ENCODE measurements around the gene MYH11. TPM values are rescaled to one million over a fixed set of nuclear protein-coding genes. Genes with fewer than 3 reads are reported as not detected.

The MYH11 gene
- polyA plus RNA-seq, 1 donor from 2014 or later = not detected

DNA sequence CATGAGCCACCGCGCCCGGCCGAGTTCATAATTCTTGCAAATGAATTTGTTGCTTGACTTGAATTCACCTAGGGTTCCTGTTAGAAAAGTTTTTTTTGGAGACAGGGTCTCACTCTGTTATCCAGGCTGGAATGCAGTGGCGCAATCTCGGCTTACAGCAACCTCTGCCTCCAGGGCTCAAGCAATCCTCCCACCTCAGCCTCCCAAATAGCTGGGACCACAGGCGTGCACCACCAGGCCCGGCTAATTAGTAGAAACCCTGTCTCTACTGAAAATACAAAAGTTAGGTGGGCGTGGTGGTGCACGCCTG, 99.8 kb downstream of the MYH11 start:
- Histone ChIP-seq H4K20me1 (ENCODE audit: insufficient read depth) (no peaks in the 10 kb centered on the region), H3K27ac (ENCODE audit: low read length) (no peak overlapping the region), H3K9me2 (ENCODE audit: insufficient read depth, low read length) (no peaks in the 10 kb centered on the region), H3K36me3 (ENCODE audit: insufficient read depth, low read length) (no peaks in the 10 kb centered on the region), H3K4me3 (ENCODE audit: low read length) (no peak overlapping the region), H2AFZ (ENCODE audit: low read depth, low read length) (no peak overlapping the region), H3K9me3 (ENCODE audit: low read length) (no peaks in the 10 kb centered on the region), H3K9ac (ENCODE audit: low read length) (no peak overlapping the region), H3F3A (ENCODE audit: insufficient read depth, low read length, poor library complexity, severe bottlenecking) (no peaks in the 10 kb centered on the region), H3K4me2 (ENCODE audit: low read length) (no peak overlapping the region), H3K27me3 (ENCODE audit: insufficient read depth, low read depth, low read length) (no peaks in the 10 kb centered on the region), H3K79me2 (replicated peaks; ENCODE audit: insufficient read depth, low read length) (no peaks in the 10 kb centered on the region)
- TF ChIP-seq MXI1 (conservative IDR thresholded peaks at IDR 0.05; ENCODE audit: poor library complexity, severe bottlenecking) (no peak), EP300 (conservative IDR thresholded peaks at IDR 0.05; ENCODE audit: poor library complexity, severe bottlenecking) (no peak), SMC3 (conservative IDR thresholded peaks at IDR 0.05; ENCODE audit: poor library complexity) (no peak), POLR2AphosphoS5 (IDR thresholded peaks at IDR 0.05) (no peak), TAF1 (IDR thresholded peaks at IDR 0.05; ENCODE audit: low read depth) (no peak), EZH2 (IDR thresholded peaks at IDR 0.05; ENCODE audit: borderline replicate concordance, insufficient read depth, low read length, poor library complexity, severe bottlenecking) (no peak), RAD21 (conservative IDR thresholded peaks at IDR 0.05) (no peak)
- TF ChIP-seq, protein P1, sequence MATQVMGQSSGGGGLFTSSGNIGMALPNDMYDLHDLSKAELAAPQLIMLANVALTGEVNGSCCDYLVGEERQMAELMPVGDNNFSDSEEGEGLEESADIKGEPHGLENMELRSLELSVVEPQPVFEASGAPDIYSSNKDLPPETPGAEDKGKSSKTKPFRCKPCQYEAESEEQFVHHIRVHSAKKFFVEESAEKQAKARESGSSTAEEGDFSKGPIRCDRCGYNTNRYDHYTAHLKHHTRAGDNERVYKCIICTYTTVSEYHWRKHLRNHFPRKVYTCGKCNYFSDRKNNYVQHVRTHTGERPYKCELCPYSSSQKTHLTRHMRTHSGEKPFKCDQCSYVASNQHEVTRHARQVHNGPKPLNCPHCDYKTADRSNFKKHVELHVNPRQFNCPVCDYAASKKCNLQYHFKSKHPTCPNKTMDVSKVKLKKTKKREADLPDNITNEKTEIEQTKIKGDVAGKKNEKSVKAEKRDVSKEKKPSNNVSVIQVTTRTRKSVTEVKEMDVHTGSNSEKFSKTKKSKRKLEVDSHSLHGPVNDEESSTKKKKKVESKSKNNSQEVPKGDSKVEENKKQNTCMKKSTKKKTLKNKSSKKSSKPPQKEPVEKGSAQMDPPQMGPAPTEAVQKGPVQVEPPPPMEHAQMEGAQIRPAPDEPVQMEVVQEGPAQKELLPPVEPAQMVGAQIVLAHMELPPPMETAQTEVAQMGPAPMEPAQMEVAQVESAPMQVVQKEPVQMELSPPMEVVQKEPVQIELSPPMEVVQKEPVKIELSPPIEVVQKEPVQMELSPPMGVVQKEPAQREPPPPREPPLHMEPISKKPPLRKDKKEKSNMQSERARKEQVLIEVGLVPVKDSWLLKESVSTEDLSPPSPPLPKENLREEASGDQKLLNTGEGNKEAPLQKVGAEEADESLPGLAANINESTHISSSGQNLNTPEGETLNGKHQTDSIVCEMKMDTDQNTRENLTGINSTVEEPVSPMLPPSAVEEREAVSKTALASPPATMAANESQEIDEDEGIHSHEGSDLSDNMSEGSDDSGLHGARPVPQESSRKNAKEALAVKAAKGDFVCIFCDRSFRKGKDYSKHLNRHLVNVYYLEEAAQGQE (IDR thresholded peaks at IDR 0.05; ENCODE audit: borderline replicate concordance) = no peak
- TF ChIP-seq, protein P2, sequence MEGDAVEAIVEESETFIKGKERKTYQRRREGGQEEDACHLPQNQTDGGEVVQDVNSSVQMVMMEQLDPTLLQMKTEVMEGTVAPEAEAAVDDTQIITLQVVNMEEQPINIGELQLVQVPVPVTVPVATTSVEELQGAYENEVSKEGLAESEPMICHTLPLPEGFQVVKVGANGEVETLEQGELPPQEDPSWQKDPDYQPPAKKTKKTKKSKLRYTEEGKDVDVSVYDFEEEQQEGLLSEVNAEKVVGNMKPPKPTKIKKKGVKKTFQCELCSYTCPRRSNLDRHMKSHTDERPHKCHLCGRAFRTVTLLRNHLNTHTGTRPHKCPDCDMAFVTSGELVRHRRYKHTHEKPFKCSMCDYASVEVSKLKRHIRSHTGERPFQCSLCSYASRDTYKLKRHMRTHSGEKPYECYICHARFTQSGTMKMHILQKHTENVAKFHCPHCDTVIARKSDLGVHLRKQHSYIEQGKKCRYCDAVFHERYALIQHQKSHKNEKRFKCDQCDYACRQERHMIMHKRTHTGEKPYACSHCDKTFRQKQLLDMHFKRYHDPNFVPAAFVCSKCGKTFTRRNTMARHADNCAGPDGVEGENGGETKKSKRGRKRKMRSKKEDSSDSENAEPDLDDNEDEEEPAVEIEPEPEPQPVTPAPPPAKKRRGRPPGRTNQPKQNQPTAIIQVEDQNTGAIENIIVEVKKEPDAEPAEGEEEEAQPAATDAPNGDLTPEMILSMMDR (IDR thresholded peaks at IDR 0.05; ENCODE audit: poor library complexity, severe bottlenecking) = no peak

- no peaks in the 10 kb centered on the region for H3K9me3 ChIP-seq (ENCODE audit: low read length)
- H3K4me3 ChIP-seq (ENCODE audit: low read length) = no peak overlapping the region
- no peaks in the 10 kb centered on the region for H4K20me1 ChIP-seq (ENCODE audit: insufficient read depth)
- H2AFZ ChIP-seq (ENCODE audit: low read depth, low read length) = no peak overlapping the region
- H3F3A ChIP-seq (ENCODE audit: insufficient read depth, low read length, poor library complexity, severe bottlenecking) = no peaks in the 10 kb centered on the region
- no peaks in the 10 kb centered on the region for H3K36me3 ChIP-seq (ENCODE audit: insufficient read depth, low read length)
- H3K27me3 ChIP-seq (ENCODE audit: insufficient read depth, low read depth, low read length) = no peaks in the 10 kb centered on the region
- no peaks in the 10 kb centered on the region for H3K9me2 ChIP-seq (ENCODE audit: insufficient read depth, low read length)
- H3K4me2 ChIP-seq (ENCODE audit: low read length) = no peak overlapping the region
- H3K79me2 ChIP-seq (replicated peaks; ENCODE audit: insufficient read depth, low read length) = no peaks in the 10 kb centered on the region
- TF ChIP-seq EP300 (conservative IDR thresholded peaks at IDR 0.05; ENCODE audit: poor library complexity, severe bottlenecking) (no peak), EZH2 (IDR thresholded peaks at IDR 0.05; ENCODE audit: borderline replicate concordance, insufficient read depth, low read length, poor library complexity, severe bottlenecking) (no peak), POLR2AphosphoS5 (IDR thresholded peaks at IDR 0.05) (no peak), MXI1 (conservative IDR thresholded peaks at IDR 0.05; ENCODE audit: poor library complexity, severe bottlenecking) (no peak), TAF1 (IDR thresholded peaks at IDR 0.05; ENCODE audit: low read depth) (no peak), RAD21 (conservative IDR thresholded peaks at IDR 0.05) (no peak), SMC3 (conservative IDR thresholded peaks at IDR 0.05; ENCODE audit: poor library complexity) (no peak)
- TF ChIP-seq, protein P1 (IDR thresholded peaks at IDR 0.05; ENCODE audit: borderline replicate concordance) = no peak
- TF ChIP-seq, protein P2 (IDR thresholded peaks at IDR 0.05; ENCODE audit: poor library complexity, severe bottlenecking) = no peak
- no peak overlapping the region for H3K9ac ChIP-seq (ENCODE audit: low read length)
- H3K27ac ChIP-seq (ENCODE audit: low read length) = no peak overlapping the region
Measured at GRCh38 chr16:15754821-15755534, 101.8 kb downstream of the MYH11 start.

Measured in neural cell (in vitro differentiated cells).